ENCODE measurements around the gene HIP1.
A peak's percentile ranks its signal among the peaks of the same experiment; 100 is the strongest.

The HIP1 gene

DNA sequence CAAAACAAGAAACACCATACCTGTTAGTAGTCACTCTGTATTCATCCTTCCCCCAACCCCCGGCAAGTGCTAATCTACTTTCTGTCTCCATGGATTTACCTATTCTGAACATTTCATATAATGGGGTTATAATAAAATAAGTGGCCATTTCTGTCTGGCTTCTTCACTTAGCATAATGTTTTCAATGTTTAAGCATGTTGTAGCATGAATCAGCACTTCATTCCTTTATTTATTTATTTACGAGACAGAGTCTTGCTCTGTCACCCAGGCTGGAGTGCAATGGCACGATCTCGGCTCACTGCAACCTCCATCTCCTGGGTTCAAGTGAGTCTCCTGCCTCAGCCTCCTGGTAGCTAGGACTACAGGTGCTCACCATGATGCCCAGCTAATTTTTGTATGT, 69.2 kb downstream of the HIP1 start:
- DNase-seq, result no peak

DNA sequence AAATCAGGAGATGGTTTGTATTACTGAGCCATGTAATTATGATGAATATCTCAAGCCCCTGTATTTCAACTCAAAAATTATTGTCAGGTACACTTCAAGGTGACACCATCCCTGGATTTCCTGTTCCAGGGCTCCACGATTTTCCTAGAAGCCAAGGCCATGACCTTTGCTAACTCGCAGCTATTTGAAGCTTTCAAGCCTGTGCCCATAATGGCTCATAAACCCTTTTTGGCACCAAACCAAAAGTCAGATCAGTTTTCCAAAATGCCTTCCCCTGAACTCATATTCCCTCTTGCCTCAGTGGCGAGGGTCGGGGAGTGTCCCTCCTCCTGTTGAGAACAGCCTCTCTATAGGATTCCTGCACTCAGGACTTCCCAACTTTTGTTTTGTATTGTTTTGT, 70.8 kb downstream of the HIP1 start:
- no peak for DNase-seq

DNA sequence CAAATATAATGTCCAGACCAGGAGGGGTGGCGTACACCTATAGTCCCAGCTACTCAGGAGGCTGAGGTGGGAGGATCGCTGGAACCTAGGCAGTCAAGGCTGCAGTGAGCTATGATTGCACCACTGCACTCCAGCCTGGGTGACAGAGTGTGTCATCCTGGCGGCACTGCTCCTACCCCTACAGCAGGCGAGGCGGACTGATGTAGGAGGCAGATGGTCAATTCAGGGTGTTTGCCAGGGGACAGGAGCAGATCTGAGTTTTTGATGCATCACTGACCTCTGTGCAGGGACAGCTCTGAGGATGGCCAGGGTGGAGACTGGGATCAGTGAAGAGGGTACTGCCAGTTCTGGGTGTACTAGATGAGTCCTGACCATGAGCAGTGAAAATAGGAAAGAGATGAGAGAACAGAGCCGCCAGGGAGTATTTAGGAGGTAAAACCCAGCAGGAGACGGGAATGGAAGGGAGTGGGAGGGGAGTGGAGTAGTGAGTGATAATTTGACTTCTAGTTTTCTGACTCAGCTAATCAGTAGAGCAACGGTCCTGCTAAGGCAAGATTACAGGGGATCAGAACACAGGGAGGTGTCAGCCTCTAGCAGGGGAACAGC, 75.3 kb downstream of the HIP1 start:
- DNase-seq, result no peak

DNA sequence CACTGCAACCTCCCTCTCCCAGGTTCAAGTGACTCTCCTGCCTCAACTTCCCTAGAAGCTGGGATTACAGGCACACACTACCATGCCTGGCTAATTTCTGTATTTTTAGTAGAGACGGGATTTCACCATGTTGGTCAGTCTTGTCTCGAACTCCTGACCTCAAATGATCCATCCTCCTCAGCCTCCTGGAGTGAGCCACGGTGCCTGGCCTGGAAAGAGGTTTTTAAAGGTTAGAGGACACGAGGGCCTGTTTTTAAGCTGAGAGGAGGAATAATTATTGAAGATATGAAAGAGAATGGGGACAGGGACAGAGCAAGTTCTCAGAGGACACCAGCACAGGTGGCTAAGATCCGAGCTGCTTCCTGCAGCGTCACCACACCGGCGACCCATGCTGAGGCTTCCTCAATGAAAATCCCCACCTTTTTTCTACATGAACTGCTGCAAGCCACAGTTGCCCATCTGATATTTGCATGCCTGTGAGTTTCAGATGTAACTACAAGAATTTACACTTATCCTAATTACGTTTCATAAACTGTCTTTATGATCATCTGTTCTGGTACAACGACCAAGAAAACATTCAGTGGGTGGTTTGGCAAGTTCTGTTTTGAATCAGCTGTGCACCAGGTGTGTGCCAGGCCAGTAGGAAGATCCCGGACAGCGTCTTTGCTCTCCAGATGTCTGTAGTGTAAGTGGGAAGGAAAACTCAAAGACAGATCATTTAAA, 76.0 kb downstream of the HIP1 start:
- no peak for DNase-seq

DNA sequence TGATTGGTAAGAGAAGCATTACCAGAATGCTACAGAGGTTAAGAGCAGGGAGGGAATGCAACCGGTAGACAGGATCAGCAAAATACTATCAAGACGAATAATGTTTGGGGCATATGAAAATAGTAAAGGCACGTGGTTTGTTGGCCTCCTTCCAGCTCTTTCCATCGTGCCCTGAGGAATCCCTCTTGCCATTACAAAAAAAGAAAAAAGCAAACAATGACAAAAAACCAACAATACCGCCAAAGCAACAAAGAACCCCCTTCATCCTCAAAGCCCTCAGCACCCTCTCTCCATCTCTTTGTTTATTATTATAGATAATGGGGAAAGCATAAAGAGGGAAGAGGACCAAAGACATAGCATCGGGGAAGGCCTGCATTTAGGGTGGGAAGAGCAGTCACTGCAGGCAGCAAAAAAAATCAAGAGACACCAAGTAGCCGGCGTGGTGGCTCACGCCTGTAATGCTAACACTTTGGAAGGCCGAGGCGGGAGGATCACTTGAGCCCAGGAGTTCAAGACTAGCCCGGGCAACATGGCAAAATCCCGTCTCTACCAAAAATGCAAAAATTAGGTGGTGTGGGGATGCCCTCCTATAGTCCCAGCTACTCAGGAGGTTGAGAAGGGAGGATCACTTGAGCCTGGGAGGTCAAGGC, 78.0 kb downstream of the HIP1 start:
- no peak for DNase-seq

DNA sequence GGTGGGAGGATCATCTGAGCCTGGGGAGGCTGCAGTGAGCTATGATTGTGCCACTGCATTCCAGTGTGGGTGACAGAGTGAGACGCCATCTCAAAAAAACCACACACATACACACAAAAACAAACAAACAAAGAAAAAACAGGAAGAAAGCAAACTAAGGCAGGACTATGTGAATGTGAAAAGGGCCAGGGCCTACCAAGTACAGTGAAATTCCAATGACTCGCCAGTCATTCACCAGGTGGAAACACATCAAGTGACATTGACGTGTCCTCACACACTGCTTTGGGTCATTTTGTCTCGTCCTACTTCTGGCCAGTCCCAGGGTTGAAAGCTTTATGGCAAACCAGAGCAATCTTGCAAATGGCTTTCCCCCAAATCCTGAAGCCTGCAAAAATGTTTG, 79.9 kb downstream of the HIP1 start:
- DNase-seq, result no peak

DNA sequence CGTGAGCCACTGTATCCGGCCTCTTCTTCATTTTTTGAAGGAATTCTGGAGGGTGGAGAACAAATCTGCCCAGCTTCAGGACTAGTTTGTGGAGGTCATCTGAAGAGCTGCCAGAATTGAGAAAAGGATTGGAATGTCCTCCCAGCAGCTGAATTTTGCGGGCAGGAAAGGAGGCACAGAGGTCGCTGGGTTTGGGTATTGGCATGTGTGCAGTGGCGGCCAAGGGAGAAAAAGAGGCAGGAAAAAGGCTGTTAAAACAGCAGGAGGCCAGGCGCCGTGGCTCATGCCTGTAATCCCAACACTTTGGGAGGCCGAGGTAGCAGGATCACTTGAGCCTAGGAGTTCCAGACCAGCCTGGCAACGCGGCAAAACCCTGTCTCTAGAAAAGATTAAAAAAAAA, 80.4 kb downstream of the HIP1 start:
- DNase-seq, result no peak

DNA sequence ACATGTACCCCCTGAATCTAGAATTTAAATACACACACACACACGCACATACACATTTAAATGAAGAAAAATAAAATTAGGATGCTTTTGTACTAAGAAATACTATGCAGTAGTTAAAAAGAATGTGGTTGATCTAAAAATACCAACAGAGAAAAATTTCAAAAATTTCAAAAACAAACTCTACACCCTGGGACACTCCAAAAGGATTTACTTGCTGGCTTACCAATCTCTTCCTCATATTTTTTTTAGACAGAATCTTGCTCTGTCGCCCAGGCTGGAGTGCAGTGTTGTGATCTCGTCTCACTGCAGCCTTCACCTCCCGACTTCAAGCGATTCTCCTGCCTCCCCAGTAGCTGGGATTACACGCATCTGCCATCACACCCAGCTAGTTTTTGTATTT, 80.9 kb downstream of the HIP1 start:
- no peak for DNase-seq

DNA sequence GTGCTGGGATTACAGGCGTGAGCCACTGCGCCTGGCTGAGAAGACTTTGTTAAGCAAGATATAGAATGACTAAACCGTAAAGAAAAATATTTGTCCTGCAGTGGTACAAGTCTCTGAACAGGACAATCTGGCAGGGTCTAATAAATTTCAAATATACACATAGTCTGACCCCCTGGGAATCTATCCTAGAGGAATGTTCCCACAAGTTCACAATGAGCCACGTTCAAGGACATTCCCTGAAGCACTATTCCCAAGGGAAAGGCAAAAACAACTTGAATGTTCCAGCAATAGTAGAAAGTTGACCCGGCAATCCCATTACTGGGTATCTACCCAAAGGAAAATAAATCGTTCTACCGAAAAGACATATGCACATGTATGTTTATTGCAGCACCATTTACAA, 82.0 kb downstream of the HIP1 start:
- DNase-seq, result no peak

DNA sequence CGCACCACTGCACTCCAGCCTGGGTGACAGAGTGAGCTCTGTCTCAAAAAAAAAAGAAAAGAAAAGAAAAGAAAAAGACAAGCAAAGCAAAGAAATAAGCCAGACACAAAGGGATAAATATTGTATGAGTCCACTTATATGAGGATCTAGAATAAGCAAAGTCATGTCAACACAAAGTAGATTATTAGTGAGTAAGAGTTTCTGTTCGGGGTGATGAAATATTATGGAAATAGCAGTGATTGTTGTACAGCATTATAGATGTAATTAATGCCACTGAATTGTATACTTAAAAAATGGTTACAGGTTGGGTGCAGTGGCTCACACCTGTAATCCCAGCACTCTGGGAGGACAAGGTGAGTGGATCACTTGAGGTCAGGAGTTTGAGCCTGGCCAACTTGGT, 83.2 kb downstream of the HIP1 start:
- no peak for DNase-seq

DNA sequence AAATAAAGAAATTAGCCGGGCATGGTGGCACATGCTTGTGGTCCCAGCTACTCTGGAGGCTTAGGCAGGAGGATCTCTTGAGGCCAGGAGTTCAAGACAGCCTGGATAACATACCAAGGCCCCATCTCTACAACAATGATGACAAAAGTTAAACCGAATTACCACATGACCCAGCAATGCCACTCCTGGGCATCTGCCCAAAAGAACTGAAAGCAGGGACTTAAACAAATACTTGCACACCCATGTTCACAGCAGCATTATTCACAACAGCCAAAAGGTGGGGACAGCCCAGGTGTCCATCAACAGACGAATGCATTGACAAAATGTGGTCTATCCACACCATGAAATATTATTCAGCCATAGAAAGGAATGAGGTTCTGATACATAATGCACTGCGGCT, 83.9 kb downstream of the HIP1 start:
- DNase-seq, result no peak

DNA sequence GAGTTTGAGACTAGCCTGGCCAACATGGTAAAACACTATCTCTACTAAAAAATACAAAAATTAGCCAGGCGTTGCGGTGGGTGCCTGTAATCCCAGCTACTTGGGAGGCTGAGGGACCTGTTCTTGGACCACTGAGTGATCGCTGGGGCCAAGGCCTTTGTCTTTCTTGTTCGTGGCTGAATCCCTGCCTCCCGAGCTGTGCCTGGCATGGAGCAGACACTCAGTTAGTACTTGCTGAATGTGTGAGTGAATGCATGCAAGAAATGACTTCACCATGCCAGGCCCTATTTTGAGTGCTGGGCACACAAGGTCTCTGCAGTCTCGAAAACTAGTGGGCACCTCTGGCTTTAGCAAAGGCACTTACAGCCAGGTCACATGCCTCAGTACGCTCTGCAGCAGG, 85.1 kb downstream of the HIP1 start:
- no peak for DNase-seq

DNA sequence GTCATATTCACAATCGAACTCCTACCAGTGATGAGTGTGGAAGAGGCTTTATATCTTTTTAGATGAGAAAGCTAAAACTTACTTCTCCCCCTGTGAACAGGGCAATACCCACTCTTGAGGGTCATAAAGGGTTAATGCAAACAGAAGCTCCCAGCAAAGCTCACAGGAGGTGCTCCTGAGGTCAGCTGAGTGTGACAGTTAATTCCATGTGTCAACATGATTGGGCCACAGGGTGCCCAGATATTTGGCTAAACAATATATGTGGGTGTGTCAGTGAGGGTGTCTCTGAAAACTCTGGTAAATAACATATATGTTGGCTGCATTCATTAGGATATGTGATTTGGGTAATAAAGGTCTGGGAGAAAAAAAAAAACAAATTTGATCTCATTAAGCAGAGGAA, 86.0 kb downstream of the HIP1 start:
- DNase-seq, result no peak

DNA sequence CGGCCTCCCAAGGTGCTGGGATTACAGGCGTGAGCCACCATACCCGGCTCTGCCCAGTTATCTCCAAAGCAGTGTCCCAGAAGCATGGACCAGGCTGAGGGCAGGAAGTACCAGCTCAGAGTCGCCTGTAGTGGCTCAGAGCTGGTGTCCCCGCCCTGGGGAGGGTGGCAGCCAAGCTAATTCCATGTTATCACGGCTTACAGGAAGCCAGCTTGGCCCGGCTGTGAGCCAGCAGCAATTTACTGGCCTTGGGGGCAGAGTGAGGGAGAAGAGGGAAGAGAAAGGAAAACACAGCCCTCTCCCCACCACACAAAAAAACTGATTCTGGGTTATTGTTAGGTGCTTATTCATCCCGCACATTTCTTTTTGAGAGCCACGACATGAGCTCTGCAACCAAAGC, 88.1 kb downstream of the HIP1 start:
- no peak for DNase-seq

DNA sequence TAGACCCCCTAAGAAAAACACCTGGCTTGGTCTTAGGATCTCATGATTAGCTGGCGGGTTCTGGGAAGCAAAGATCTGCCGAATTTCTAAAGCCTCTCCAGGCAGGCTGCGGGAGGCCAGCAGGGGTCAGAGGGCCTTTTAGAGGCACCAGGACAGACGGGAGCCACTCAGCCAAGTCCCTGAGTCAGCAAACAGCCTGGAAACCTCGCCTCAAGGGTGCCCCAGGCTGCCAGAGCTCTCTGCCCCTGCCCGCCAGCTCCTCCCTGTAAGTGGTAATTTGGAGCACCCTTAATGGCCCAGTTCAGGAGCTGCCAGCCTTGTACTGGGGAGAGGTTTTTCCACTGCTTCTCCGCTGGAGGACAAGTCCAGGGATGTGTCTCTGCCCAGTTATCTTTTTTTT, 88.7 kb downstream of the HIP1 start:
- DNase-seq, result no peak

DNA sequence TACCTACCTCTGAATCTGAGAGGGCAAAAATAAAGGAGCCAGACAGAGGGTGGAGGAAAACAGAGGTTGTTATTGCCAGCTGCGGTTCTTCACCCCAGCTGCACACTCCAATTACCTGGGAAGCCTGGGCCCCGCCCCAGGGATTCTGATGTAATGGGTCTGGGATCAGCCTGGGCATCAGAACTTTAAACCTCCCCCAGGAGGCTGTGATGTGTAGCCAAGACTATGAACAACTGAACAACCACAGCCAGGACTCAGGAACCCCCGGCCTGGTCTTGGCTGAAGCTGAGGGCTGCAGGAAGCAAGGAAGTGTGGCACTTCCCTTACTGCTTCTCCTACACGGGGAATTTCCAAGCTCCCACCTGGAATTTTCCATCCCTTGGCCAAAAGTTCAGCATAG, 89.3 kb downstream of the HIP1 start:
- DNase-seq, result no peak

DNA sequence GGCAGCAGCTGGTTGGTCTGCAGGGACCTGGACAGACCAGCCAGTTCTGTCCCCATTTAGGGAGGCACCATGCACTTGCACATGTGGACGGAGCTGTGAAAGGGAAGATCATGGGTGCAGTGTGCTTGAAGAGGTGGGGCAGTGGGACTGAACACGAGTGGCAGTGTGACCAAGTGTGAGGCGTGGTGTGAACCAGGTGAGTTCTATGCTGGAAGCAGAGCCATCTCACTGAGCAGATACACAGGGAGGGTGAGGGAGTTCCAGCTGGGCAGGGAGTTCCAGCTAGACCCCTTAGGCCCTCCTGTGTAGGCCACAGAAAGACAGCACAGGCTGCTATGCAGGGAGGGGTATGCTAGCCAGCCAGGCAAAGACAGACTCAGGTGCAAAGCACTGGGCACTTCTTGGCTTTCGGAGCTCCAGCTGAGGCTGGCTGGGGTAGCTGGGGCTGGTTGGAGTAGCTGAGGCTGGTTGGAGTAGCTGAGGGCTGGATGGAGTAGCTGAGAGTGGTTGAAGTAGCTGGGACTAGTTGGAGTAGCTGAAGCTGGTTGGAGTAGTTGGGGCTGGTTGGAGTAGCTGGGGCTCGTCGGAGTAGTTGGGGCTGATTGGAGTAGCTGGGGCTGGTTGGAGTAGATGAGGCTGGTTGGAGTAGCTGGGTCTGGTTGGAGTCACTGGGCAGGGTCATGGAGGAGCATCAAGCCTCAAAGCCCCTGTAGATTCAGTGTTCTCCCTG, 90.9 kb downstream of the HIP1 start:
- DNase-seq, result no peak

DNA sequence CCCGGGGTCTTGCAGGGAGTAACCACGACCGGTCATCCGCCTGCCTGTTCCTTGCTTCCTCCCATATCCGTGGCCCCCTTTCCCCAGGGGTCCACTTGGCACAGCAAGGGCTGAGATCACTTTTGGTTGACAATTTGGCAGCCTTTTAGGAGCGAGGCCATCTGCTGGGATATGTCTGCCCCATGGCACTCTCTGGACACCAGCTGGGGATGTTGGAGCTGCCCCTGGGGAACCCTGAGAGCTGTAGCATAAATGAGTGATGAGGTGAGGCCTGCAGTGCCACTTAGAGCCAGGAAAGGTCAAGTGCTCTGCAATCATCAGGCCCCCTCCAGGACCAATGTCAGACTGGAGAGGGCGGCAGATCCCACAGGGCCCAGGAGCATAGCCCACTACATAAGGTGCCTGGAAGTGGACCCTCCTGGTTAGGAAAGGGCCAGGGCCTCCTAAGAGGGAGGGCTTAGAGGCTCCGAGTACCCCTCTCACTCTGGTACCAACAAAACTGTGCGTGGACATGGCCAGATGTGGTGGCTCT, 92.1 kb downstream of the HIP1 start:
- no peak for DNase-seq

DNA sequence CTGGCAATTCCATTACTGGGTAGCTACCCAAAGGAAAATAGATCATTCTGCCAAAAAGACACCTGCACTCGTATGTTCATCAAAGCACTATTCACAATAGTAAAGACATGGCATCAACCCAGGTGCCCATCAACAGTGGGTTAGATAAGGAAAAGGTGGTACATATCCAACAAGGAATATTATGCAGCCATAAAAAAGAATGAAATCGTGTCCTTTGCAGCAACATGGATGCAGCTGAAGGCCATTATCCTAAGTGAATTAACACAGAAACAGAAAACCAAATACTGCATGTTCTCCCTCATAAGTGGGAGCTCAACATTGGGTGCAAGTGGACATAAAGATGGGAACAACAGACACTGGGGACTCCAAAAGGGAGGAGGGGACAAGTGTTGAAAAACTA, 93.2 kb downstream of the HIP1 start:
- no peak for DNase-seq

DNA sequence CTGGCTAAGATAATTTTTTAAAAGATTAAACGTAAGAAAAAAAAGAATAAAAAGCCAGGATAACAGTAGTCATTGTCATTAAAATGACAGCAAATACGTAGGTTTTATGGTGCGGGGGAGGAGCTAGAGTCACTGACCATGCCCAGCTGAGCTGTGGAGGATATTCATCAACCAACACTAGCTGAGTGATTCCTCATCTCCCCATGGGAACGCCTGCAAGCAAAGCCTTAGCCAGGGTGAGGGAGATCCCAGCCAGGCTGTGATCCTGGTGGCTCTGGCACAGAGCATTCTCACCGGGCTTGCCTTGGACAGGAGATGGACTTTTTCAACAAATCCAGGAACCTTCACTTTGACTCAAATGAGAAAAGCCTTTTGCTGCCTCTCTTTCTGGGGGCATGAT, 94.2 kb downstream of the HIP1 start:
- no peak for DNase-seq

DNA sequence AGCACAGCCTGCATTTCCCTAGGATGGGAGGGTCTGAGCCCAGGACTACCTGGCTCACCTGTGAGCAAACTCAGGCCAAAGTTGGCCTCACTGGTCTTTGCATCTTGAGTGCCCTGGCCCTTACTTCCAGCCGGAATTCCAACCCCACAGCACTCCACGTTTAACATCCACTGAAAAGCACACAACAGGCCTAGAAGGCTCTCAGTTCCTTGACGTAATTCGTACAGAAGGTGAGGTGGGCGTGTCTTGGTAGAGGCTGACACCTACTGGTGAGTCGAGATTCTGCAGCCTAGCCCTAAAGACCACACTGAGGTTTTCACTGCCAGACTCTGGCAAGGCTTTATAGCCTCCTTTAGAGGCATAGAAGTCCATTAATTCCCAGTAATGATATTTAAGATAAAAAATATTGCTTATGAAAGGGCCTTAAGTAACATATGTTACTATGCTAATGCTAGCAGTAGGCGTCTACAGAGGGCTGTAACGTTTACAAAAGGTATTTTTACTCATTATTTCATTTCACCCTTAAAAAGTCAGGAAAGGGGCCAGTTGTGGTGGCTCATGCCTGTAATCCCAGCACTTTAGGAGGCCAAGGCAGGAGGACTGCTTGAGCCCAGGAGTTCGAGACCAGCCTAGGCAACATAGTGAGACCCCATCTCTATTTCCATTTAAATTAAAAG, 95.8 kb downstream of the HIP1 start:
- DNase-seq, result peak; percentile 79

DNA sequence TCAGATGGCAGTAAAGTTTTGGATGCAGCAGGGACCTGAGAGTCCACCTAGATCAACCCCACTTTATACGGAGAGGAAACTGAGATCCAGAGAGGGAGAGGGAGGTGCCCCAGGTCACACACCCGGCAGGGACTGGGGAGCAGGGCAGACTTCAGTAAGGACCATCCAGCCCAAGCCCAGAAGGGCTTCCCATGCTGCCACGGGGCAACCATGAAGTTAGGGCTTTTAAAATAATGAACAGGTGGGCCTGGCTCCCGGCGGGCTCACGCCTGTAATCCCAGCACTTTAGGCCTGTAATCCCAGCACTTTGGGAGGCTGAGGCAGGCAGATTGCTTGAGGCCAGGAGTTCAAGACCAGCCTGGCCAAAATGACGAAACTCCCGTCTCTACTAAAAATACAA, 98.5 kb downstream of the HIP1 start:
- DNase-seq, result no peak

DNA sequence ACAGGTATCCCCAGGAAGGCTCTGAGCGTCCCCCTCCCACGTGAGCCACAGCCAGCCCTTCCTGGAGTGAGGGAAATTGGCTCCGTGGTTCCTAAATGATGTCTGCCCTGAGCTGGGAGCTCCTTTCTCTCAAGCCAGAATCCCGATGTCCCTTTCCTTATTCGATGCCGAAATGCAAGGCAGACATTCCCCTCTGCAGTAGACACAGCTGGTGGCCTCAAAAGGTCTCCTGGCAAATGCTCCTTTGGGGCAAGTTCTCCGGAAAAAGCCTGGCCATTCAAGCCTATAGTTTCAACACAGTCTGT, 98.9 kb downstream of the HIP1 start:
- DNase-seq, result no peak
